Activated CD4-positive, alpha-beta T cell treated with anti-CD3 and anti-CD28 coated beads for 36 hours (primary cell): ENCODE results near the gene PCDH11Y. TPM values are rescaled to one million over a fixed set of nuclear protein-coding genes. Genes with fewer than 3 reads are reported as not detected.
"Not testable (repeated sequence)": the region's sequence is repeated elsewhere in the genome, so short reads cannot be mapped to it uniquely, and the experiment has no call there.

Experiments
- ATAC-seq: fragments of 200-7000 bp; cut with Tn5 transposase; one replicate; pipeline ENCODE4 v1.10.0; 2021; ENCODE audit warnings: mild to moderate bottlenecking, moderate library complexity
- CTCF ChIA-PET: fragments of 350-600 bp; sonication (Branson Sonifier 250); formaldehyde crosslinking; loops from one replicate; lab custom pipeline; 2021; ENCODE audit warnings: antibody characterized with exemption; lab: Charles Lee
- POLR2A ChIA-PET: fragments of 350-600 bp; sonication (Branson Sonifier 250); formaldehyde crosslinking; loops from one replicate; lab custom pipeline; 2021; ENCODE audit warnings: antibody characterized with exemption, inconsistent platforms; lab: Charles Lee
- DNase-seq: peaks from one replicate; pipeline ENCODE4 v3.0.0-alpha.2; 2020
- H3K27ac Mint-ChIP-seq: one replicate; pipeline ENCODE4 v1.8.0; 2021; ENCODE audit warnings: mixed read lengths
- H3K27me3 Mint-ChIP-seq: one replicate; pipeline ENCODE4 v1.8.0; 2021; ENCODE audit warnings: mixed read lengths
- H3K36me3 Mint-ChIP-seq: one replicate; pipeline ENCODE4 v1.8.0; 2021; ENCODE audit warnings: low read depth, mixed read lengths
- H3K4me1 Mint-ChIP-seq: one replicate; pipeline ENCODE4 v1.8.0; 2021; ENCODE audit warnings: mixed read lengths
- H3K4me3 Mint-ChIP-seq: one replicate; pipeline ENCODE4 v1.8.0; 2021; ENCODE audit warnings: mild to moderate bottlenecking, moderate library complexity, mixed read lengths
- H3K9me3 Mint-ChIP-seq: one replicate; pipeline ENCODE4 v1.8.0; 2021; ENCODE audit warnings: low read depth, mixed read lengths
- intact Hi-C, 2 experiments: fragments of 100-400 bp; cut with DNase I in 1 of 2; cut with micrococcal nuclease in 1 of 2; formaldehyde crosslinking; loops; one replicate each; pipeline versions ENCODE4 v1.14.2 to v1.15.1; 2022 to 2024; cut with DNase I, micrococcal nuclease
- total RNA-seq, 2 experiments: library from RNA; stranded (reverse); gene quantifications; one replicate each; pipeline ENCODE4 v1.2.3, GENCODE V29; 2021

PCDH11Y gene, protein sequence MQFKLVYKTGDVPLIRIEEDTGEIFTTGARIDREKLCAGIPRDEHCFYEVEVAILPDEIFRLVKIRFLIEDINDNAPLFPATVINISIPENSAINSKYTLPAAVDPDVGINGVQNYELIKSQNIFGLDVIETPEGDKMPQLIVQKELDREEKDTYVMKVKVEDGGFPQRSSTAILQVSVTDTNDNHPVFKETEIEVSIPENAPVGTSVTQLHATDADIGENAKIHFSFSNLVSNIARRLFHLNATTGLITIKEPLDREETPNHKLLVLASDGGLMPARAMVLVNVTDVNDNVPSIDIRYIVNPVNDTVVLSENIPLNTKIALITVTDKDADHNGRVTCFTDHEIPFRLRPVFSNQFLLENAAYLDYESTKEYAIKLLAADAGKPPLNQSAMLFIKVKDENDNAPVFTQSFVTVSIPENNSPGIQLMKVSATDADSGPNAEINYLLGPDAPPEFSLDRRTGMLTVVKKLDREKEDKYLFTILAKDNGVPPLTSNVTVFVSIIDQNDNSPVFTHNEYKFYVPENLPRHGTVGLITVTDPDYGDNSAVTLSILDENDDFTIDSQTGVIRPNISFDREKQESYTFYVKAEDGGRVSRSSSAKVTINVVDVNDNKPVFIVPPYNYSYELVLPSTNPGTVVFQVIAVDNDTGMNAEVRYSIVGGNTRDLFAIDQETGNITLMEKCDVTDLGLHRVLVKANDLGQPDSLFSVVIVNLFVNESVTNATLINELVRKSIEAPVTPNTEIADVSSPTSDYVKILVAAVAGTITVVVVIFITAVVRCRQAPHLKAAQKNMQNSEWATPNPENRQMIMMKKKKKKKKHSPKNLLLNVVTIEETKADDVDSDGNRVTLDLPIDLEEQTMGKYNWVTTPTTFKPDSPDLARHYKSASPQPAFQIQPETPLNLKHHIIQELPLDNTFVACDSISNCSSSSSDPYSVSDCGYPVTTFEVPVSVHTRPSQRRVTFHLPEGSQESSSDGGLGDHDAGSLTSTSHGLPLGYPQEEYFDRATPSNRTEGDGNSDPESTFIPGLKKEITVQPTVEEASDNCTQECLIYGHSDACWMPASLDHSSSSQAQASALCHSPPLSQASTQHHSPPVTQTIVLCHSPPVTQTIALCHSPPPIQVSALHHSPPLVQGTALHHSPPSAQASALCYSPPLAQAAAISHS (N-terminal part only)
- total RNA-seq: not detected

GRCh38 chrY:5000057-5000456, at the start of gene PCDH11Y:
TSS of gene PCDH11Y (plus strand) at chrY:5000296. CDS start at chrY:5057100, 56,804 bp downstream.
- CTCF ChIA-PET, H3K4me1 Mint-ChIP-seq, H3K36me3 Mint-ChIP-seq, H3K9me3 Mint-ChIP-seq, H3K27ac Mint-ChIP-seq, intact Hi-C loops, POLR2A ChIA-PET, H3K4me3 Mint-ChIP-seq: not testable (repeated sequence)
- H3K27me3 Mint-ChIP-seq: peaks cover 12% of the 10 kb centered on the region
- DNase-seq (peak; percentile 22), ATAC-seq (peak; percentile 71)

DNA sequence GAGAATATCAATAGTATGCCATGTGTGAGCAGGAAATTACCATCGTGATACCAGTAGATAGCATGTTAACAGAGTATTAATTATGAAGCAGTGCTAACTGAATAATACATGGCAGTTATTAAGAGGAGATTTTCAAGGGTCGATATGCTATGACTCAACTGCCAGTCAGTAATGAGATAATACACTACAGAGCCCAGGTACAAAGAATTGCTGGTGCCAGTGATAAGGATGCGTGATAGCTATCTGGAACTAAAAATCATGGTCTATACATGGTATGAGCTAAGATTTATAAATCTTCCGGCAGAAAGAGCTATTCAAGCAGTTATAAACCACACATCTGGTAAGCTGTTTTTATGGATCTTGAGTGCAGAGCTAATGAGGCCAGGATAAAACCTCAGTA, 32.2 kb upstream of the PCDH11Y start:
- H3K4me3 Mint-ChIP-seq, H3K36me3 Mint-ChIP-seq, H3K27ac Mint-ChIP-seq, DNase-seq, H3K9me3 Mint-ChIP-seq, H3K4me1 Mint-ChIP-seq, POLR2A ChIA-PET, CTCF ChIA-PET, intact Hi-C loops, H3K27me3 Mint-ChIP-seq, ATAC-seq: not testable (repeated sequence)

GRCh38 chrY:4991743-4992400, 8.2 kb upstream of the PCDH11Y start:
- intact Hi-C loops, H3K9me3 Mint-ChIP-seq, H3K27ac Mint-ChIP-seq, H3K4me1 Mint-ChIP-seq, POLR2A ChIA-PET, CTCF ChIA-PET, DNase-seq, H3K4me3 Mint-ChIP-seq, H3K27me3 Mint-ChIP-seq, H3K36me3 Mint-ChIP-seq: not testable (repeated sequence)
- peak; percentile 87 for ATAC-seq

- ATAC-seq, H3K27ac Mint-ChIP-seq, CTCF ChIA-PET, intact Hi-C loops, H3K9me3 Mint-ChIP-seq, H3K27me3 Mint-ChIP-seq, H3K4me3 Mint-ChIP-seq, H3K36me3 Mint-ChIP-seq, H3K4me1 Mint-ChIP-seq, DNase-seq, POLR2A ChIA-PET: not testable (repeated sequence)
These were observed 5.2 kb upstream of the PCDH11Y start for GRCh38 chrY:4994892-4995291.

- H3K36me3 Mint-ChIP-seq, DNase-seq, H3K4me3 Mint-ChIP-seq, ATAC-seq, POLR2A ChIA-PET, intact Hi-C loops, H3K4me1 Mint-ChIP-seq, H3K27ac Mint-ChIP-seq, CTCF ChIA-PET, H3K9me3 Mint-ChIP-seq: not testable (repeated sequence)
- H3K27me3 Mint-ChIP-seq: peaks cover 13% of the 10 kb centered on the region
These were observed 2.5 kb downstream of the PCDH11Y start for GRCh38 chrY:5002476-5003184.

DNA sequence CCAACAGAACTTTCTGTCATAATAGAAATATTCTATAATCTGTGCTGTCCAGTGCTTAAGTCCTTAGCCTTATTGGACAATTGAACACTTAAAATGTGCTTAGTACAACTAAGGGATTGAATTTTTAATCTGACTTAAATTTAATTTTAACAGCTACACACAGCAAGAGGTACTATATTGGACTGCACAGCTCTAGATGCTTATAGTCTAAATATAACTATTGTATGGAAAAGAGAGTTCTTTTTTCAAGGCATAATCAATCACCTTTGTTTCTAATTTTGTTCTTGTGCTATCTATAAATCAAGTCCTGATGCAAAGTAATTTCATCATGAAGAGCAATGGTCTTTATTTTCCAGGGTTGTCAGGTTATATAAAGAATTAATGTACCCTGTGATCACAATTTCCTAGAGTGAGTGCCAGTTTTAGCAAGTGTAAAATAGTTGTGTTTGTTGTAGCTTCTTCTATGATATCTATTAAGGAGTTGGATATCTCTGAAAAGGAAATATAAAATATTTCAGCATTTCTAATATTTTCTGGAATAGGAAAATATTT, 39.0 kb downstream of the PCDH11Y start:
- H3K4me1 Mint-ChIP-seq, H3K4me3 Mint-ChIP-seq, CTCF ChIA-PET, H3K27ac Mint-ChIP-seq, H3K9me3 Mint-ChIP-seq, H3K36me3 Mint-ChIP-seq, DNase-seq, H3K27me3 Mint-ChIP-seq, ATAC-seq, intact Hi-C loops, POLR2A ChIA-PET: not testable (repeated sequence)

DNA sequence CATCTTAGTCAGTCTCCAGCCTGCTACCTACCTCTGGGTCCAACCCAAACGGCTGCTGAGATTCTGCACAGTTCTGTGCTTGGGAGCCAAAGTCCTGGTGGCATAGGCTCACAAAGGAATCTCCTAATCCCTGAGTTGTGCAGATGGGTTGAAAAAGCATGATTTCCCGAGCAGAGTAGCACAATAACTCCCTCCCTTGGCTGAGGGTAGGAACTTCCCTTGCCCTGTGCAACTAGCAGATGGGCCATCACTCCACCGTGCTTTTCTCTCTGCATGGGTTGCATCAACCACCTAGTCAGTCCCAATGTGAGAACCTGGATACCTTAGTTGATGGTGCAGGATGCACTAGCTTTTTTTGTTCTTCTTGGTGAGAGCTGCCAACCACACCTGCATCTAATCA, 82.9 kb downstream of the PCDH11Y start:
- CTCF ChIA-PET, DNase-seq, H3K4me3 Mint-ChIP-seq, H3K4me1 Mint-ChIP-seq, H3K36me3 Mint-ChIP-seq, H3K9me3 Mint-ChIP-seq, intact Hi-C loops, H3K27ac Mint-ChIP-seq, POLR2A ChIA-PET, ATAC-seq, H3K27me3 Mint-ChIP-seq: not testable (repeated sequence)

- H3K27ac Mint-ChIP-seq, POLR2A ChIA-PET, DNase-seq, CTCF ChIA-PET, H3K4me3 Mint-ChIP-seq, intact Hi-C loops, H3K4me1 Mint-ChIP-seq, H3K27me3 Mint-ChIP-seq, H3K36me3 Mint-ChIP-seq, ATAC-seq, H3K9me3 Mint-ChIP-seq: not testable (repeated sequence)
These were observed 182.9 kb downstream of the PCDH11Y start for GRCh38 chrY:5182998-5183397.

- H3K9me3 Mint-ChIP-seq, H3K36me3 Mint-ChIP-seq, H3K4me3 Mint-ChIP-seq, intact Hi-C loops, ATAC-seq, DNase-seq, POLR2A ChIA-PET, H3K27me3 Mint-ChIP-seq, H3K4me1 Mint-ChIP-seq, CTCF ChIA-PET, H3K27ac Mint-ChIP-seq: not testable (repeated sequence)
These were observed 215.0 kb downstream of the PCDH11Y start for GRCh38 chrY:5215116-5215515.

GRCh38 chrY:5324931-5325330, 324.8 kb downstream of the PCDH11Y start:
- DNase-seq, H3K4me1 Mint-ChIP-seq, H3K36me3 Mint-ChIP-seq, H3K4me3 Mint-ChIP-seq, H3K27ac Mint-ChIP-seq, POLR2A ChIA-PET, intact Hi-C loops, H3K27me3 Mint-ChIP-seq, CTCF ChIA-PET, ATAC-seq, H3K9me3 Mint-ChIP-seq: not testable (repeated sequence)
